ENCODE data around the gene MSX1. TPM values are rescaled to one million over a fixed set of nuclear protein-coding genes. Genes with fewer than 3 reads are reported as not detected.

Gene MSX1
- total and polyA plus RNA-seq, 2 of the 8 experiments (the other 6 are each of a cell fraction or from before 2014, with no cell fraction given): 0.47 TPM; not detected in 1

- no peak overlapping the region for H3K23ac ChIP-seq (ENCODE audit: insufficient read length)
- H3K56ac ChIP-seq (replicated peaks; ENCODE audit: insufficient read length, low read depth, low read length): no peak overlapping the region
- no peak overlapping the region for H3K4ac ChIP-seq (replicated peaks; ENCODE audit: insufficient read length, low read depth, low read length)
- H2AFZ ChIP-seq (ENCODE audit: low read length): no peak overlapping the region
- no peak overlapping the region for H3K9ac ChIP-seq (replicated peaks in 1 of 4; ENCODE audit: extremely low read depth in 1 of 4, low read depth in 3 of 4, low read length in 3 of 4)
- H3K14ac ChIP-seq (ENCODE audit: insufficient read length): no peak overlapping the region
- no peak overlapping the region for H3K4me2 ChIP-seq (ENCODE audit: insufficient read depth in 1 of 2, low read depth in 2 of 2, low read length in 2 of 2)
- no peak overlapping the region for H3K27ac ChIP-seq (ENCODE audit: low read depth, low read length)
- H3K27me3 ChIP-seq (replicated peaks in 1 of 4; ENCODE audit: control insufficient read depth in 3 of 4, extremely low read depth in 1 of 4, insufficient read depth in 3 of 4, low read length in 3 of 4): peaks cover 0 to 16% (median 10%) of the 10 kb centered on the region in 4 experiments; a peak in 5 of 7 replicates
- no peak overlapping the region for H2AK5ac ChIP-seq (ENCODE audit: low read depth, low read length)
- CTCF ChIA-PET (ENCODE audit: partially characterized antibody): interaction anchor here (0.6 to 2.0 kb wide), 3 partner anchors 81 to 355 kb away, joined by 3 to 5 read pairs (median 4); no protein-coding TSS in a partner anchor
- FAIRE-seq (no peak), DNase-seq (ENCODE audit: low read depth in 1 of 2, low spot score in 2 of 2) (no peak)
- H4K20me1 ChIP-seq (replicated peaks in 1 of 2; ENCODE audit: control insufficient read depth in 1 of 2, insufficient read depth in 2 of 2, low read length in 2 of 2): no peaks in the 10 kb centered on the region
- no peak overlapping the region for H3K4me3 ChIP-seq (ENCODE audit: extremely low read depth in 1 of 4, insufficient read depth in 2 of 4, low read depth in 3 of 4, low read length in 4 of 4)
- H4K91ac ChIP-seq (replicated peaks; ENCODE audit: insufficient read length, low read length): no peak overlapping the region
- no peaks in the 10 kb centered on the region for H3K79me1 ChIP-seq (ENCODE audit: low read depth, low read length)
- no peak overlapping the region for H2BK5ac ChIP-seq (ENCODE audit: low read depth, low read length)
- H3K4me1 ChIP-seq (replicated peaks in 1 of 4; ENCODE audit: control insufficient read depth in 3 of 4, insufficient read depth in 4 of 4, low read length in 3 of 4): peaks cover 0 to 3% (median 0%) of the 10 kb centered on the region in 4 experiments; a peak in 2 of 7 replicates
- H3K18ac ChIP-seq (ENCODE audit: extremely low read depth, low read length): no peak overlapping the region
- no peak overlapping the region for H2BK12ac ChIP-seq (ENCODE audit: low read depth, low read length)
- H3K79me2 ChIP-seq (ENCODE audit: control insufficient read depth in 1 of 2, insufficient read depth in 2 of 2, low read length in 2 of 2): peaks cover 0 to under 1% of the 10 kb centered on the region in 2 experiments; a peak in 1 of 4 replicates
- H3K23me2 ChIP-seq (ENCODE audit: low read depth, low read length): no peaks in the 10 kb centered on the region
- H4K8ac ChIP-seq (ENCODE audit: extremely low read depth, insufficient read depth, low read length): no peak overlapping the region
- H2BK120ac ChIP-seq (replicated peaks; ENCODE audit: low read depth, low read length): no peak overlapping the region
- POLR2A ChIA-PET (ENCODE audit: partially characterized antibody): no interaction called here
- H2BK15ac ChIP-seq (ENCODE audit: low read length): no peak overlapping the region
- H4K5ac ChIP-seq (ENCODE audit: insufficient read length, low read depth, low read length): no peak overlapping the region
- no peak overlapping the region for H2BK20ac ChIP-seq (ENCODE audit: low read length)
- no peaks in the 10 kb centered on the region for H3K36me3 ChIP-seq (ENCODE audit: control insufficient read depth in 2 of 4, insufficient read depth in 4 of 4, low read length in 3 of 4)
- H3K9me3 ChIP-seq (ENCODE audit: insufficient read depth in 2 of 2, low read depth in 1 of 2, low read length in 1 of 2): no peaks in the 10 kb centered on the region
- 91% methylated on average over 14 of the region's 15 CpGs; no CpG with 5 or more reads in 1 of the 2 experiments for WGBS, 2 experiments (ENCODE audit: extremely low coverage in 1 of 2, insufficient coverage in 1 of 2, insufficient read length in 1 of 2, insufficient replicate concordance in 2 of 2, low coverage in 1 of 2, low lambda C conversion rate in 2 of 2, missing lambda C conversion rate in 1 of 2)
- TF ChIP-seq SIRT6 (IDR thresholded peaks at IDR 0.05; ENCODE audit: low read length): no peak
- no peak for TF ChIP-seq CEBPB (IDR thresholded peaks at IDR 0.05; ENCODE audit: low read depth, low read length)
- no peak for TF ChIP-seq FOSL1 (IDR thresholded peaks at IDR 0.05; ENCODE audit: insufficient read depth, low read depth, low read length)
- TF ChIP-seq ATF3 (IDR thresholded peaks at IDR 0.05; ENCODE audit: insufficient read depth, low read depth, low read length): no peak
- no peak for TF ChIP-seq SIX5 (IDR thresholded peaks at IDR 0.05; ENCODE audit: low read depth, low read length)
- no peak for TF ChIP-seq KDM4A (IDR thresholded peaks at IDR 0.05; ENCODE audit: low read depth, low read length, severe bottlenecking)
- no peak for TF ChIP-seq CTBP2 (IDR thresholded peaks at IDR 0.05; ENCODE audit: borderline replicate concordance, insufficient read depth, insufficient read length, low read length)
Observed at GRCh38 chr4:4842476-4843441, 16.7 kb upstream of the MSX1 start.
